HepG2 (cell line): Measurements from ENCODE around the gene DCST2. TPM values are rescaled to one million over a fixed set of nuclear protein-coding genes. Genes with fewer than 3 reads are reported as not detected.
A peak's percentile ranks its signal among the peaks of the same experiment; 100 is the strongest.

Source experiments
- ARID4A ChIP-seq: sonication (generic); formaldehyde crosslinking; IDR thresholded peaks from 2 replicates; pipeline ENCODE4 v1.5.0; 2020; ENCODE audit warnings: mild to moderate bottlenecking, missing genetic modification reagents, borderline replicate concordance
- BRD4 ChIP-seq: sonication (generic); formaldehyde crosslinking; IDR thresholded peaks from 2 replicates; pipeline ENCODE4 v1.4.0; 2020; ENCODE audit warnings: missing genetic modification reagents
- FOXA3 ChIP-seq: IDR thresholded peaks from 2 replicates; pipeline ENCODE4 v1.6.1; 2016; ENCODE audit warnings: missing genetic modification reagents, missing compliant biosample characterization
- FOXK2 ChIP-seq: fragments of 450-650 bp; IDR thresholded peaks from 2 replicates; pipeline ENCODE4 v1.6.1; 2016
- FUBP1 ChIP-seq: sonication (generic); formaldehyde crosslinking; IDR thresholded peaks from 2 replicates; pipeline ENCODE4 v1.5.1; 2020; ENCODE audit warnings: missing genetic modification reagents, mild to moderate bottlenecking, borderline replicate concordance
- HNF4G ChIP-seq, 2 experiments: sonication (generic) in 1 of 2; formaldehyde crosslinking in 1 of 2; IDR thresholded peaks; 2 replicates each; pipeline versions ENCODE4 v1.4.0 to v1.6.1; 2011 to 2020; ENCODE audit warnings: borderline replicate concordance in 2 of 2, low read depth in 2 of 2, mild to moderate bottlenecking in 2 of 2, low read length in 1 of 2, missing genetic modification reagents in 1 of 2, moderate library complexity in 1 of 2
- HNRNPH1 ChIP-seq: fragments of 200-400 bp; formaldehyde crosslinking; optimal IDR thresholded peaks from 2 replicates; pipeline ENCODE3; 2017; ENCODE audit warnings: mild to moderate bottlenecking, low read depth, low read length
- JUNB ChIP-seq: sonication (generic); formaldehyde crosslinking; IDR thresholded peaks from 2 replicates; pipeline ENCODE4 v1.8.0; 2022; ENCODE audit warnings: missing genetic modification reagents, mild to moderate bottlenecking, borderline replicate concordance
- NONO ChIP-seq, 2 experiments: fragments of 450-650 bp in 1 of 2; sonication (generic) in 1 of 2; formaldehyde crosslinking in 1 of 2; IDR thresholded peaks in 1 of 2; conservative IDR thresholded peaks in 1 of 2; 2 replicates each; pipeline versions ENCODE4 v1.6.1 to v1.8.0; 2017 to 2022; ENCODE audit warnings: mild to moderate bottlenecking in 1 of 2, missing genetic modification reagents in 1 of 2, moderate library complexity in 1 of 2
- RBAK ChIP-seq: sonication (generic); formaldehyde crosslinking; IDR thresholded peaks from 2 replicates; pipeline ENCODE4 v1.5.1; 2020; ENCODE audit warnings: mild to moderate bottlenecking, missing genetic modification reagents
- REPIN1 ChIP-seq: sonication (generic); formaldehyde crosslinking; IDR thresholded peaks from 2 replicates; pipeline ENCODE4 v1.8.0; 2022; ENCODE audit warnings: missing genetic modification reagents, low read depth, mild to moderate bottlenecking, borderline replicate concordance
- THRA ChIP-seq: sonication (generic); formaldehyde crosslinking; IDR thresholded peaks from 2 replicates; pipeline ENCODE4 v1.4.0; 2020; ENCODE audit warnings: missing genetic modification reagents, borderline replicate concordance
- ZGPAT ChIP-seq: IDR thresholded peaks from 2 replicates; pipeline ENCODE4 v1.6.1; 2016; ENCODE audit warnings: mild to moderate bottlenecking
- ZNF331 ChIP-seq: sonication (generic); formaldehyde crosslinking; IDR thresholded peaks from 2 replicates; pipeline ENCODE4 v1.4.0; 2020; ENCODE audit warnings: missing genetic modification reagents
- ZNF639 ChIP-seq: conservative IDR thresholded peaks from 2 replicates; pipeline ENCODE4 v1.6.1; 2018; ENCODE audit warnings: missing genetic modification reagents
- polyA plus RNA-seq, 8 experiments: library from polyadenylated mRNA; depleted of rRNA in 3 of 8; stranded (reverse) in 7 of 8; unstranded in 1 of 8; fragments of >200 nt; fragmentation: Illumina TruSeq in 4 of 8; extraction: Trizol in 4 of 8; gene quantifications; 2 replicates each; pipeline versions ENCODE4 v1.2.1 to v1.2.3, GENCODE V29; 2011 to 2016; ENCODE audit warnings: low read depth in 4 of 8, missing spikeins in 1 of 8, mixed read lengths in 1 of 8; ENCODE audit not compliant: insufficient read depth in 1 of 8
- total RNA-seq, 5 experiments: library from RNA; depleted of rRNA; stranded (reverse); fragments of >200 nt; fragmentation: Illumina TruSeq; extraction: Trizol; gene quantifications; 2 replicates each; pipeline ENCODE4 v1.2.3, GENCODE V29; 2016; ENCODE audit warnings: low read depth in 1 of 5

Gene DCST2
- total and polyA plus RNA-seq, 2 of the 13 experiments (the other 11 are each of a cell fraction or from before 2014, with no cell fraction given): 0.74 TPM; not detected in 1

GRCh38 chr1:154982897-154983648 is 50.5 kb downstream of the DCST2 start, which contains the start of gene FLAD1 (continued):
- peak; percentile 46; the same call in 1 of the 2 replicates for TF ChIP-seq THRA (CRISPR knock-in tag)
- peak; percentile 37 for TF ChIP-seq FOXA3 (CRISPR knock-in tag)
- TF ChIP-seq NONO (IDR thresholded peaks at IDR 0.05): no peak
- TF ChIP-seq NONO (CRISPR knock-in tag; conservative IDR thresholded peaks at IDR 0.05): peak; percentile 75
- no peak for TF ChIP-seq FUBP1 (CRISPR knock-in tag)
- peak; percentile 46; the same call in 1 of the 2 replicates for TF ChIP-seq BRD4 (CRISPR knock-in tag)
- TF ChIP-seq RBAK (CRISPR knock-in tag): no peak
- TF ChIP-seq FOXK2: peak; percentile 41; the same call in 1 of the 2 replicates
- peak; percentile 92 for TF ChIP-seq ARID4A (CRISPR knock-in tag)
- TF ChIP-seq ZNF639: peak; percentile 29; the same call in 1 of the 2 replicates
- peak; percentile 29; the same call in 1 of the 2 replicates for TF ChIP-seq REPIN1 (CRISPR knock-in tag)
- peak; percentile 4; the same call in 1 of the 2 replicates for TF ChIP-seq HNF4G (IDR thresholded peaks at IDR 0.05; ENCODE audit: borderline replicate concordance, low read depth, low read length)
- no peak for TF ChIP-seq HNF4G (CRISPR knock-in tag; IDR thresholded peaks at IDR 0.05; ENCODE audit: borderline replicate concordance, low read depth)
- TF ChIP-seq ZGPAT (CRISPR knock-in tag): peak; percentile 76; the same call in 1 of the 2 replicates
- TF ChIP-seq HNRNPH1: no peak
- TF ChIP-seq JUNB (CRISPR knock-in tag): no peak
- peak; percentile 26; the same call in 1 of the 2 replicates for TF ChIP-seq ZNF331 (CRISPR knock-in tag)
